Measurements from ENCODE around the gene ENDOU. TPM values are rescaled to one million over a fixed set of nuclear protein-coding genes. Genes with fewer than 3 reads are reported as not detected.

Gene ENDOU
- total RNA-seq, 1 experiment from 2014 or later: not detected

- H3K4me1 ChIP-seq (ENCODE audit: control insufficient read depth in 1 of 2, insufficient read depth in 2 of 2, low read length in 2 of 2): peaks cover 0 to 6% of the 10 kb centered on the region in 2 experiments; a peak in 1 of 4 replicates
- no TSS peak for BruUV-seq (replicated peaks)
- no peak overlapping the region for H3K9ac ChIP-seq (ENCODE audit: low read length)
- H2AFZ ChIP-seq (ENCODE audit: low read depth, low read length, poor library complexity, severe bottlenecking): no peak overlapping the region
- no peak overlapping the region for H3K27ac ChIP-seq (ENCODE audit: low read depth, low read length)
- RAD21 ChIA-PET (ENCODE audit: low non-redundant PET in 1 of 2, low total read pairs in 2 of 2, uncharacterized antibody in 2 of 2, unreplicated experiment in 2 of 2): no interaction called here
- CTCF ChIA-PET: interaction anchor here (1.7 kb wide), 1 partner anchor 127 kb away, joined by 6 read pairs; no protein-coding TSS in a partner anchor
- intact Hi-C loops (cut with micrococcal nuclease): loop anchor here (10.0 kb wide), 1 partner anchor 453 kb away; no protein-coding TSS in a partner anchor
- POLR2A ChIA-PET: no interaction called here
- no peaks in the 10 kb centered on the region for H3K9me2 ChIP-seq (ENCODE audit: insufficient read depth)
- no peaks in the 10 kb centered on the region; a peak in 1 of 4 replicates for H3K36me3 ChIP-seq (ENCODE audit: control insufficient read depth in 1 of 2, insufficient read depth in 2 of 2, low read length in 2 of 2)
- no peak for TF ChIP-seq SIN3A (IDR thresholded peaks at IDR 0.05; ENCODE audit: low read depth)
- TF ChIP-seq REST (IDR thresholded peaks at IDR 0.05; ENCODE audit: low read depth): no peak
- TF ChIP-seq JUND (IDR thresholded peaks at IDR 0.05): no peak
- no peak for TF ChIP-seq ATF3 (IDR thresholded peaks at IDR 0.05)
- no peak for TF ChIP-seq POLR2A (IDR thresholded peaks at IDR 0.05; ENCODE audit: borderline replicate concordance, extremely low read depth, insufficient read depth, insufficient read length)
- no peak for TF ChIP-seq ZFX (IDR thresholded peaks at IDR 0.05)
- no peak for TF ChIP-seq ELF1 (IDR thresholded peaks at IDR 0.05; ENCODE audit: borderline replicate concordance, low read depth)
- TF ChIP-seq RAD21 (IDR thresholded peaks at IDR 0.05; ENCODE audit: low read depth): no peak
- no peak for TF ChIP-seq SRF (IDR thresholded peaks at IDR 0.05; ENCODE audit: low read depth)
- no peak for TF ChIP-seq FOSL1 (IDR thresholded peaks at IDR 0.05; ENCODE audit: low read depth)
- TF ChIP-seq ZNF274 (IDR thresholded peaks at IDR 0.05; ENCODE audit: low read depth, low read length): no peak
- no peak for TF ChIP-seq MAX (IDR thresholded peaks at IDR 0.05)
- TF ChIP-seq POLR2AphosphoS5 (IDR thresholded peaks at IDR 0.05; ENCODE audit: low read depth, low read length): no peak
- no peak for TF ChIP-seq ZBTB33 (IDR thresholded peaks at IDR 0.05; ENCODE audit: extremely low read depth, insufficient replicate concordance, low read length)
- no peak for TF ChIP-seq SP1 (IDR thresholded peaks at IDR 0.05; ENCODE audit: low read depth)
- TF ChIP-seq CTCF (IDR thresholded peaks at IDR 0.05 in 2 of 3, conservative IDR thresholded peaks at IDR 0.05 in 1 of 3; ENCODE audit: borderline replicate concordance in 1 of 3, insufficient read depth in 1 of 3, low read depth in 2 of 3, low read length in 2 of 3): no peak
- TF ChIP-seq EGR1 (IDR thresholded peaks at IDR 0.05; ENCODE audit: low read depth): no peak
- H3K9me3 ChIP-seq (ENCODE audit: control insufficient read depth in 1 of 2, insufficient read depth in 1 of 2, low read depth in 1 of 2, low read length in 2 of 2): no peaks in the 10 kb centered on the region
- no peaks in the 10 kb centered on the region for H4K20me1 ChIP-seq (ENCODE audit: insufficient read depth)
- no peak for ATAC-seq
- H3K4me2 ChIP-seq (ENCODE audit: low read length): no peak overlapping the region
- no peaks in the 10 kb centered on the region for H3K27me3 ChIP-seq (ENCODE audit: insufficient read depth, low read length)
- H3K4me3 ChIP-seq (replicated peaks in 1 of 2; ENCODE audit: low read depth in 1 of 2, low read length in 2 of 2): no peak overlapping the region
- no peak for DNase-seq (ENCODE audit: low read depth, low spot score)
- H3K79me2 ChIP-seq (ENCODE audit: insufficient read depth, low read length): no peaks in the 10 kb centered on the region
Measured at GRCh38 chr12:47711448-47711847, 13.8 kb downstream of the ENDOU start.
